ENCODE data around the gene DNAH1. TPM values are rescaled to one million over a fixed set of nuclear protein-coding genes. Genes with fewer than 3 reads are reported as not detected.
"Not testable (repeated sequence)": the region's sequence is repeated elsewhere in the genome, so short reads cannot be mapped to it uniquely, and the experiment has no call there.

The DNAH1 gene
- total RNA-seq, 2 donors from 2014 or later, result 50.3 to 58.5 TPM

DNA sequence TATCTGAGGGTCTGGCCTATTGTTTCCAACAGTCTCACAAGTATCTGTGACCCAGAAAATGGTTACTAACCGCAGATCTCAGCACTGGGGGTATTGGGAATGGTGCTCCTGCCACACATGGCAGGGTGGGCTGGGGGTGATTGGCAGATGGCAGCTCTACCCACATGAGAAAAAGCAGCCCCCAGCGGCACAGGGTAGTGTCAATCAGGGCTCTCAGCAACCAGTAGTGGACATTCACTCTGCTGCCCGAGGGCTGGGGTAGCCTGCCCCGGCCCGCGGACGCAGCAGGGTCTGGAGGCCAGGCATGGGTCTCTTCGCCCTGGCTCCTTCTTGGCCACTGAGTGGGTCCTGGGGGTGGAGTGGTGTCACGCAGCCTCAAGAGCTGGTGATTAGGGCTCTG lies 8.6 kb downstream of the DNAH1 start:
- peaks cover 4% of the 10 kb centered on the region for H3K36me3 Mint-ChIP-seq (ENCODE audit: low read depth)
- ATAC-seq (no peak), DNase-seq (no peak)
- no peak overlapping the region for H3K27ac Mint-ChIP-seq
- peaks cover 8% of the 10 kb centered on the region for H3K4me1 Mint-ChIP-seq
- no peaks in the 10 kb centered on the region for H3K9me3 ChIP-seq (ENCODE audit: control insufficient read depth, low read length, poor library complexity, severe bottlenecking)
- no peak overlapping the region for H3K4me3 Mint-ChIP-seq
- H3K27me3 Mint-ChIP-seq, result no peaks in the 10 kb centered on the region

DNA sequence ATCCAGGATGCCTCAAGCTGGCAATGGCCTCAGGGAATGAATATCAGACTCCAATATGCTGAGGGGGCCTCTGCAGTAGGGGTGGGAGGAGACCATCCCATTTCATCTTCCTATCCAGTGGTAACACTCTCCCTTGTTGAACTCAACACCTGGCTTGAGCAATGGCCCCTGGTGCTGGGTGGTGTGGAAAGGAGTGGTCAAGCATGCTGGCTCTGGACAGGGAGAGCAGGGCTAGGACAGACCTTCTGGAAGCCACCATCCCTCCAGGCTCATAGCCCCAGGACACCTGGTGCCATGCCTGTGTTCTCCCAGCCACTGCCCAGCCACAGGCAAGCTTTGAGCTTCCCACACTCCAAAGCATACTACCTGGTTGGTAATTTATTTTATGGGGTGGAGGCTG lies 9.6 kb downstream of the DNAH1 start:
- peaks cover 8% of the 10 kb centered on the region for H3K4me1 Mint-ChIP-seq
- ATAC-seq (no peak), DNase-seq (no peak)
- H3K36me3 Mint-ChIP-seq (ENCODE audit: low read depth), result peaks cover 4% of the 10 kb centered on the region
- no peak overlapping the region for H3K4me3 Mint-ChIP-seq
- H3K27ac Mint-ChIP-seq, result no peak overlapping the region
- no peaks in the 10 kb centered on the region for H3K27me3 Mint-ChIP-seq
- no peaks in the 10 kb centered on the region for H3K9me3 ChIP-seq (ENCODE audit: control insufficient read depth, low read length, poor library complexity, severe bottlenecking)

GRCh38 chr3:52326976-52327375 lies 10.9 kb downstream of the DNAH1 start:
- Mint-ChIP-seq H3K36me3 (ENCODE audit: low read depth) (peaks cover 4% of the 10 kb centered on the region), H3K27me3 (no peaks in the 10 kb centered on the region), H3K4me3 (no peak overlapping the region), H3K27ac (no peak overlapping the region), H3K4me1 (peaks cover 6% of the 10 kb centered on the region)
- no peaks in the 10 kb centered on the region for H3K9me3 ChIP-seq (ENCODE audit: control insufficient read depth, low read length, poor library complexity, severe bottlenecking)
- no peak for ATAC-seq
- DNase-seq, result no peak

DNA sequence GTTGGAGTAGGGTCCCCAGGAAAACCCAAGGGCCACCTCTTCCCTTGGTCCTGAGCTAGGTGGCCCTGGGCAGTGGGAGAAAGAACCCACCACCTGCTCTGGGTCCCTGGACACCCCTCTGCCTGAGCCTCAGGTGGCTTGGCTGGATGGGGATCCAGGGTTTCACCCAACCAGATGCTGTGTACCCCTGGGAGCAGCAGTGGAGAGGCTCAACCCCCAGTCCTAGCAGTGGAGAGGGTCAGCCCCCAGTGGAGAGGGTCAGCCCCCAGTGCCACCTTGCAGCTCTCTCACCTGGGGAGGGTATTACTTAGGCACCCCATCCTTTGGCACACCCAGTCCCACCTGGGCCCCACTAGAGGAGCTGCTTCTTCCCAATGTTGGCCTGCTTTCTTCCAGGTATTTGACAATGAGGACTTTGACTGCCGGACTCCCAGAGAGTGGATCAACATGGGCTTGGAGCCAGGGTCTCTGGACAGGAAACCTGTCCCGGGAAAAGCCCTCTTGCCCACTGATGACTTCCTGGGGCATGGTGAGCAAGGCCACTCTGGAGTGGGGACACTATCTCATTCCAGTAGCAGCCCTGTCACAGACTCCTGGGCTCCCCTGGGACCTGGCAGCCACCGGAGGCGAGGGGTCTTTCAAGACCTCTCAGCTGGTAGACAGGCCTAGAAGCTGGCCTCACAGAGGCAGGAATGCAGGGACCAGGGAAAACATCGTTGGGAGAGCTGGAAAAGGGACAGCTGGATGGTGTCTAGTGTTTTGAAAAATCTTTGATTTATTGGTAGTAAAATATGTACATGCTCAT lies 11.6 kb downstream of the DNAH1 start:
- Mint-ChIP-seq H3K4me3 (no peak overlapping the region), H3K27ac (no peak overlapping the region)
- ATAC-seq, result no peak

DNA sequence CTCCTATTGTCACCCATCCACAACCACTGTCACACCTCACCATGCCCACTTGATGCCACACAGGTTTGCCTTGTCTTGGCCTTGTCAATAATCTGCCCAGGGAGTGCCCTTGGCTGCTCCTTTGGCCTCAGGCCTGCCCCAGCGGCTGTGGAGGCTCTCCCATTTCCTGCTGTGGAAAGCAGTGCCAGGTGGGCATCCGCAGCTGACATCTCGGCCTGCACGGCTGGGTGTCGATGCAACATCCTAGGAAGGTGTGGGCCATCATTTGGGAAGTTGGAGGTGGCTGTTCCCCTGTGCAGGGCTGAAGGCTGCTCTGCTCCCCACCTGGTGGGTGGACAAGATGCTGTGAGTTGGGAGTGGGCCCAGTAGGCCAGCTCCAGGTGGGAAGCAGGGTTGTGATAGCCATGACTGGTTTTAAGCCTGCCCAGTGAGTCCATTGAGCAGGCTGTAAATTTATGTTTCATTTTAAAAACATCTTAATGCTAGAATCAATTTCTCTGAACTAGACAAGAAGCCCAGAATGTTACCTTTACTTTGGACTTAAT lies 12.5 kb downstream of the DNAH1 start:
- no peak for ATAC-seq
- Mint-ChIP-seq H3K27ac (no peak overlapping the region), H3K4me1 (no peaks in the 10 kb centered on the region), H3K27me3 (no peaks in the 10 kb centered on the region), H3K4me3 (no peak overlapping the region), H3K36me3 (ENCODE audit: low read depth) (peaks cover 4% of the 10 kb centered on the region)
- DNase-seq, result no peak
- H3K9me3 ChIP-seq (ENCODE audit: control insufficient read depth, low read length, poor library complexity, severe bottlenecking), result no peaks in the 10 kb centered on the region

More for the DNA sequence above, 11.6 kb downstream of the DNAH1 start:
- peaks cover 5% of the 10 kb centered on the region for H3K4me1 Mint-ChIP-seq
- H3K9me3 ChIP-seq (ENCODE audit: control insufficient read depth, low read length, poor library complexity, severe bottlenecking), result no peaks in the 10 kb centered on the region
- H3K36me3 Mint-ChIP-seq (ENCODE audit: low read depth), result peaks cover 4% of the 10 kb centered on the region
- no peaks in the 10 kb centered on the region for H3K27me3 Mint-ChIP-seq
- DNase-seq, result no peak

DNA sequence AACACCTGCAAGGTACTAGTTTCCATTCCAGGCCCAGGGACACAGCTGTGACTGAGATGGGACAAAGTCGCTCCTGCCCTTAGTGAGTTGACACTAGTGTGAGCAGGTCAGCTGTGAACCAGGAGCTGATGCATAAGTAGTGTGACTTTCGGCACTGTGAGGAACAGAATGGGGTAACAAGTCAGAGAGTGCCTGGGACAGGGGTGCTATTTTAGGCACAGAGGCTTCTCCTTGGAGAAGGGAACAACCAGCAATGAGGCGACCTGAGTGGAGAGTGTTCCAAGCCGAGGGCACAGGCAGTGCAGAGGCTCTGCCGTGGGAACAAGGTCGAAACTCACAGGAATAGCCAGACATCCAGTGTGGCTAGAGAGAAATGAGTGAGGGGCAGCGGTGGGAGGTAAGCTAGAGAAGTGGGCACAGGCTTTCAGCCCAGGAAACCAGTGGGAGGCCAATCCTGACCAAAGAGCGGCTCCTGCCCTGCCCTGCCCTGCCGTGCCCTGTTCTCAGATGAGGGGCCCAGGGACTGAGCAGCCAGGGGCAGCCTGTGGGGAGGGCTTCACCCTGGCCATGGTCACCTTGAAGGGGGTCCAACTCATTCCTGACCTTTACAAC lies 14.2 kb downstream of the DNAH1 start:
- no peak for DNase-seq

GRCh38 chr3:52331091-52331490 lies 15.0 kb downstream of the DNAH1 start:
- Mint-ChIP-seq H3K36me3 (ENCODE audit: low read depth) (peaks cover 4% of the 10 kb centered on the region), H3K27me3 (no peaks in the 10 kb centered on the region), H3K27ac (no peak overlapping the region), H3K4me1 (no peaks in the 10 kb centered on the region), H3K4me3 (no peak overlapping the region)
- DNase-seq, result no peak
- H3K9me3 ChIP-seq (ENCODE audit: control insufficient read depth, low read length, poor library complexity, severe bottlenecking), result no peaks in the 10 kb centered on the region
- ATAC-seq, result no peak

More for the DNA sequence above, 14.2 kb downstream of the DNAH1 start:
- H3K9me3 ChIP-seq (ENCODE audit: control insufficient read depth, low read length, poor library complexity, severe bottlenecking), result no peaks in the 10 kb centered on the region
- H3K27ac Mint-ChIP-seq, result peak overlapping the region; percentile 6
- no peaks in the 10 kb centered on the region for H3K4me1 Mint-ChIP-seq
- no peak overlapping the region for H3K4me3 Mint-ChIP-seq
- H3K27me3 Mint-ChIP-seq, result no peaks in the 10 kb centered on the region
- peaks cover 4% of the 10 kb centered on the region for H3K36me3 Mint-ChIP-seq (ENCODE audit: low read depth)
- ATAC-seq, result no peak

DNA sequence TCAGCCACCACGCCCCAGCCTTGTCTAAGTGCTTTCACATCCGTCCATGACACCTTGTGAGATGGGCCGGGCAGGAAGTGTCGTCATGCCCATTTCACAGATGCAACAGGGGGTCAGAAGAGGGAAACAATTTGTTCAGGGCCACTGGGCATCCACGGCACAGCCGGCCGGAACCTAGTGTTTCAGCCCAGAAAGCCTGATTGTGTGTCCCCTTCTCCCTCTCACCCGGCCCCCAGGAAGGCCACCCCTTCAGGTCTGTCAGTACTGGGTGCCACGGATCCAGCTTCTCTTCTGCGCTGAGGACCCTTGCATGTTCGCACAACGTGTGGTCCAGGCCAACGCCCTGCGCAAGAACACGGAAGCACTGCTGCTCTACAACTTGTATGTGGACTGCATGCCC lies 15.8 kb downstream of the DNAH1 start:
- no peak for ATAC-seq
- H3K4me3 Mint-ChIP-seq, result no peak overlapping the region
- H3K27me3 Mint-ChIP-seq, result no peaks in the 10 kb centered on the region

DNA sequence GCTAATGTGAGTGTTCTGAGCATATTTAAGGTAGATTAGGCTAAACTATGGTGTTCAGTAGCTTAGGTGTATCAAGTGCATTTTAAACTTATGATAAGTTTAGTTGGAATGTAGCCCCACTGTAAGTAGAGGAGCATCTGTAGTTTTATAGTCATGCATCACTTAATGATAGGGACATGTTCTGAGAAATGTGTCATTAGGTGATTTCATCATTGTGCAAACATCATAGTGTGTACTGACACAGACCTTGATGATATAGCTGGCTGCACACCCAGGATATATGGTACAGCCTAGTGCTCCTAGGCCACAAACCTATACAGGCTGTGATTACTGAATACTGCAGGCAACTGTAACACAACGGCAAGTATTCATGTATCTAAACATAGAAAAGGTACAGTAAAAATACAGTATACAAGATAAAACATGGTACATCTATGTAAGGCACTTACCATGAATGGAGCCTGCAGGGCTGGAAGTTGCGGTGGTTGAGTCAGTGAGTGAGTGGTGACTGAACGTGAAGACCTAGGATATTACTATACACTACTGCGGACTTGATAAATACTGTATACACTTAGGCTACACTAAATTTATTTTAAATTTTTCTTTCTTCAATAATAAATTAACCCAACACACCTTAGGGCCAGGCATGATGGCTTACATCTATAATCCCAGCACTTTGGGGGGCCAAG lies 17.9 kb downstream of the DNAH1 start:
- DNase-seq (no peak), ATAC-seq (no peak)
- H3K27me3 Mint-ChIP-seq, result no peaks in the 10 kb centered on the region
- H3K27ac Mint-ChIP-seq, result no peak overlapping the region
- H3K4me1 Mint-ChIP-seq, result peaks cover 9% of the 10 kb centered on the region
- no peak overlapping the region for H3K4me3 Mint-ChIP-seq
- H3K36me3 Mint-ChIP-seq (ENCODE audit: low read depth), result peaks cover 7% of the 10 kb centered on the region
- H3K9me3 ChIP-seq (ENCODE audit: control insufficient read depth, low read length, poor library complexity, severe bottlenecking), result no peaks in the 10 kb centered on the region

More for the DNA sequence above, 15.8 kb downstream of the DNAH1 start:
- no peak for DNase-seq
- H3K9me3 ChIP-seq (ENCODE audit: control insufficient read depth, low read length, poor library complexity, severe bottlenecking), result no peaks in the 10 kb centered on the region
- peaks cover 6% of the 10 kb centered on the region for H3K36me3 Mint-ChIP-seq (ENCODE audit: low read depth)
- H3K4me1 Mint-ChIP-seq, result peaks cover 4% of the 10 kb centered on the region
- H3K27ac Mint-ChIP-seq, result peak overlapping the region; percentile 16

- ATAC-seq; H3K4me3 Mint-ChIP-seq; H3K27ac Mint-ChIP-seq; H3K9me3 ChIP-seq (ENCODE audit: control insufficient read depth, low read length, poor library complexity, severe bottlenecking); DNase-seq; H3K27me3 Mint-ChIP-seq: not testable (repeated sequence)
- Mint-ChIP-seq H3K36me3 (ENCODE audit: low read depth) (peaks cover 15% of the 10 kb centered on the region), H3K4me1 (peaks cover 27% of the 10 kb centered on the region)
Measured at GRCh38 chr3:52338131-52338530, 22.0 kb downstream of the DNAH1 start.

- no peaks in the 10 kb centered on the region for H3K9me3 ChIP-seq (ENCODE audit: control insufficient read depth, low read length, poor library complexity, severe bottlenecking)
- H3K27ac Mint-ChIP-seq, result peak overlapping the region; percentile 84
- DNase-seq (peak in 1 of 3 donors; percentile 41), ATAC-seq (peak; percentile 75)
- H3K4me1 Mint-ChIP-seq, result peaks cover 27% of the 10 kb centered on the region
- H3K4me3 Mint-ChIP-seq, result peak overlapping the region; percentile 66
- no peaks in the 10 kb centered on the region for H3K27me3 Mint-ChIP-seq
- peaks cover 15% of the 10 kb centered on the region for H3K36me3 Mint-ChIP-seq (ENCODE audit: low read depth)
Measured at GRCh38 chr3:52339612-52340011, 23.5 kb downstream of the DNAH1 start.

GRCh38 chr3:52341123-52341522 lies 25.0 kb downstream of the DNAH1 start:
- peak overlapping the region; percentile 84 for H3K27ac Mint-ChIP-seq
- ATAC-seq, result no peak
- H3K4me3 Mint-ChIP-seq, result no peak overlapping the region
- H3K4me1 Mint-ChIP-seq, result peaks cover 27% of the 10 kb centered on the region
- peaks cover 19% of the 10 kb centered on the region for H3K36me3 Mint-ChIP-seq (ENCODE audit: low read depth)
- DNase-seq, result no peak
- H3K27me3 Mint-ChIP-seq, result no peaks in the 10 kb centered on the region
- no peaks in the 10 kb centered on the region for H3K9me3 ChIP-seq (ENCODE audit: control insufficient read depth, low read length, poor library complexity, severe bottlenecking)

DNA sequence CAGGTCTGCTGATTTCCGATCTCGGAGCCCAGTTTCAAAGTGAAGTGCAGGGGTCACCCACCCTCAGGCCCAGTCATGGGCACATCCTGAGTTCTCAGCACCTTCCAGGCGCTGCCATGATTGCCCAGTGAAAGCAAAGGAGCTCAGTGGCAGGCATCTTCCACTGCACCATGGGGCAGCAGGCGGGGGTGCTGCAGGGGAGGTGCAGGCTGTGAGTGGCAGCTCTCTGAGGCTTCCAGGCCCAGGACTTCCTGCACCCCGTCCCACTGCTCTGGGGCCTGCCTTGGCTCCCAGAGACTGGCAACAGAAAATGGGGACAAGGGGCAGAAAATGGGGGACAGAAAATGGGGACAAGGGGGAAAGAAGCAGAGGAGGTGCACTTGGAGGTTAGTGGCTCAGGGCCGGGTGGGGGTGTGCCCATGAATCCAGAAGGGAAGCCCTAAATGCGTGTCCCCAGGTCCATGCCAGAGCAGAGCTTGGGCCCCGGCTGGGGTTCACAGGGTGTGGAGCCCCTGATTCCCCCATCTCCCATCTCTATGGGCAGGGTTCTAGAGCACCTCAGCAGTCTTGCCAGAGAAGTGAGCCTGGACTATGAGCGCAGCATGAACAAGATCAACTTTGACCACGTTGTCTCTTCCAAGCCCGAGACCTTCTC lies 28.0 kb downstream of the DNAH1 start:
- Mint-ChIP-seq H3K27me3 (no peaks in the 10 kb centered on the region), H3K4me3 (no peak overlapping the region), H3K36me3 (ENCODE audit: low read depth) (peaks cover 16% of the 10 kb centered on the region), H3K4me1 (peaks cover 19% of the 10 kb centered on the region), H3K27ac (no peak overlapping the region)
- no peak for ATAC-seq
- DNase-seq, result no peak
- no peaks in the 10 kb centered on the region for H3K9me3 ChIP-seq (ENCODE audit: control insufficient read depth, low read length, poor library complexity, severe bottlenecking)

All from T-helper 17 cell (primary cell).